BLaER1 (cell line): Measurements from ENCODE around the gene GCLM.
"Not testable (repeated sequence)": the region's sequence is repeated elsewhere in the genome, so short reads cannot be mapped to it uniquely, and the experiment has no call there.

Experiments
- H3K27ac ChIP-seq: shearing (Covaris generic); formaldehyde crosslinking; 2 replicates; pipeline ENCODE4 v1.8.1; 2022
- H3K27me3 ChIP-seq: shearing (Covaris generic); formaldehyde crosslinking; 2 replicates; pipeline ENCODE4 v1.8.1; 2022
- H3K36me3 ChIP-seq: shearing (Covaris generic); formaldehyde crosslinking; 2 replicates; pipeline ENCODE4 v1.8.1; 2022
- H3K4me1 ChIP-seq: shearing (Covaris generic); formaldehyde crosslinking; 2 replicates; pipeline ENCODE4 v1.8.1; 2022
- H3K4me2 ChIP-seq: shearing (Covaris generic); formaldehyde crosslinking; 2 replicates; pipeline ENCODE4 v1.8.1; 2022
- H3K4me3 ChIP-seq: shearing (Covaris generic); formaldehyde crosslinking; 2 replicates; pipeline ENCODE4 v1.8.1; 2022
- H3K9ac ChIP-seq: shearing (Covaris generic); formaldehyde crosslinking; 2 replicates; pipeline ENCODE4 v1.8.1; 2022
- H3K9me3 ChIP-seq: shearing (Covaris generic); formaldehyde crosslinking; 2 replicates; pipeline ENCODE4 v1.8.1; 2022
- H4K20me1 ChIP-seq: shearing (Covaris generic); formaldehyde crosslinking; 2 replicates; pipeline ENCODE4 v1.8.1; 2022
- Cebpa-rat ChIP-seq: shearing (Covaris generic); IDR thresholded peaks from 2 replicates; pipeline ENCODE4 v1.8.1; 2022

GCLM gene

GRCh38 chr1:93909146-93910050 lies at the start of gene GCLM:
GCLM (minus strand) TSS chr1:93909430; CDS start chr1:93909163, 267 bp downstream.
- Histone ChIP-seq H3K4me3 (peak within 1 kb of the TSS; percentile 96), H3K9ac (peak within 1 kb of the TSS; percentile 93), H3K27ac (peak within 1 kb of the TSS; percentile 91), H3K36me3 (no peaks in the 10 kb centered on the region), H3K4me1 (peaks cover 29% of the 10 kb centered on the region), H3K9me3 (peaks cover 5% of the 10 kb centered on the region), H3K4me2 (peak within 1 kb of the TSS; percentile 91), H4K20me1 (no peaks in the 10 kb centered on the region), H3K27me3 (no peaks in the 10 kb centered on the region)
- no peak for TF ChIP-seq Cebpa-rat

GRCh38 chr1:93958726-93959100 lies 49.5 kb upstream of the GCLM start:
- Histone ChIP-seq H4K20me1 (no peaks in the 10 kb centered on the region), H3K36me3 (no peaks in the 10 kb centered on the region), H3K9me3 (peaks cover 36% of the 10 kb centered on the region), H3K4me1 (no peaks in the 10 kb centered on the region), H3K9ac (no peak overlapping the region), H3K27ac (no peak overlapping the region), H3K4me3 (no peak overlapping the region), H3K27me3 (no peaks in the 10 kb centered on the region), H3K4me2 (no peak overlapping the region)
- no peak for TF ChIP-seq Cebpa-rat

- Histone ChIP-seq H4K20me1 (no peaks in the 10 kb centered on the region), H3K27ac (no peak overlapping the region), H3K9me3 (peaks cover 39% of the 10 kb centered on the region), H3K27me3 (no peaks in the 10 kb centered on the region), H3K36me3 (no peaks in the 10 kb centered on the region), H3K4me3 (no peak overlapping the region), H3K4me1 (no peaks in the 10 kb centered on the region), H3K9ac (no peak overlapping the region), H3K4me2 (no peak overlapping the region)
- TF ChIP-seq Cebpa-rat = no peak
Measured at GRCh38 chr1:93958032-93958725, 48.9 kb upstream of the GCLM start.

- Histone ChIP-seq H3K4me1 (no peaks in the 10 kb centered on the region), H3K4me2 (no peak overlapping the region), H3K36me3 (no peaks in the 10 kb centered on the region), H3K4me3 (no peak overlapping the region), H3K9me3 (peaks cover 54% of the 10 kb centered on the region), H4K20me1 (no peaks in the 10 kb centered on the region), H3K27ac (no peak overlapping the region), H3K27me3 (no peaks in the 10 kb centered on the region), H3K9ac (no peak overlapping the region)
- no peak for TF ChIP-seq Cebpa-rat
Measured at GRCh38 chr1:93955765-93956164, 46.5 kb upstream of the GCLM start.

- H4K20me1 ChIP-seq, H3K4me2 ChIP-seq, H3K27me3 ChIP-seq, H3K27ac ChIP-seq, H3K4me3 ChIP-seq, H3K4me1 ChIP-seq, H3K36me3 ChIP-seq, H3K9ac ChIP-seq: not testable (repeated sequence)
- peaks cover 31% of the 10 kb centered on the region for H3K9me3 ChIP-seq
Measured at GRCh38 chr1:93947002-93947686, 37.9 kb upstream of the GCLM start.

- H3K27me3 ChIP-seq = no peaks in the 10 kb centered on the region
- TF ChIP-seq Cebpa-rat = no peak
- H3K4me1 ChIP-seq = peaks cover 4% of the 10 kb centered on the region; the same call in 1 of the 2 replicates
- H3K36me3 ChIP-seq = no peaks in the 10 kb centered on the region
- peaks cover 15% of the 10 kb centered on the region for H3K9me3 ChIP-seq
- H3K27ac ChIP-seq = no peak overlapping the region
- H4K20me1 ChIP-seq = no peaks in the 10 kb centered on the region
- H3K4me3 ChIP-seq = no peak overlapping the region
- H3K4me2 ChIP-seq = no peak overlapping the region
- no peak overlapping the region for H3K9ac ChIP-seq
Measured at GRCh38 chr1:93938461-93939145, 29.4 kb upstream of the GCLM start.

GRCh38 chr1:93937997-93938396 lies 28.8 kb upstream of the GCLM start:
- H3K27me3 ChIP-seq = no peaks in the 10 kb centered on the region
- no peak overlapping the region for H3K4me3 ChIP-seq
- no peaks in the 10 kb centered on the region for H4K20me1 ChIP-seq
- no peak overlapping the region for H3K9ac ChIP-seq
- H3K27ac ChIP-seq = no peak overlapping the region
- peaks cover 4% of the 10 kb centered on the region; the same call in 1 of the 2 replicates for H3K4me1 ChIP-seq
- TF ChIP-seq Cebpa-rat = no peak
- H3K4me2 ChIP-seq = no peak overlapping the region
- H3K36me3 ChIP-seq = no peaks in the 10 kb centered on the region
- H3K9me3 ChIP-seq = peaks cover 15% of the 10 kb centered on the region

- TF ChIP-seq Cebpa-rat = no peak
- Histone ChIP-seq H3K4me2 (no peak overlapping the region), H3K27ac (no peak overlapping the region)
Measured at GRCh38 chr1:93925206-93925605, 16.0 kb upstream of the GCLM start.

GRCh38 chr1:93919780-93920179 lies 10.6 kb upstream of the GCLM start:
- no peaks in the 10 kb centered on the region for H3K27me3 ChIP-seq
- no peaks in the 10 kb centered on the region for H3K9me3 ChIP-seq
- no peak overlapping the region for H3K9ac ChIP-seq
- no peak for TF ChIP-seq Cebpa-rat
- H3K4me1 ChIP-seq = no peaks in the 10 kb centered on the region
- no peaks in the 10 kb centered on the region for H3K36me3 ChIP-seq
- H3K27ac ChIP-seq = no peak overlapping the region
- H3K4me3 ChIP-seq = no peak overlapping the region
- no peaks in the 10 kb centered on the region for H4K20me1 ChIP-seq
- H3K4me2 ChIP-seq = no peak overlapping the region

More at GRCh38 chr1:93925206-93925605, 16.0 kb upstream of the GCLM start:
- Histone ChIP-seq H3K9ac (no peak overlapping the region), H3K4me3 (no peak overlapping the region), H4K20me1 (no peaks in the 10 kb centered on the region), H3K9me3 (peaks cover 12% of the 10 kb centered on the region; the same call in 1 of the 2 replicates), H3K27me3 (no peaks in the 10 kb centered on the region), H3K36me3 (no peaks in the 10 kb centered on the region), H3K4me1 (no peaks in the 10 kb centered on the region)
